ENCODE data around the gene DCUN1D1. TPM values are rescaled to one million over a fixed set of nuclear protein-coding genes. Genes with fewer than 3 reads are reported as not detected.

Gene DCUN1D1
- total RNA-seq, 1 experiment from 2014 or later: 71.7 TPM

DNA sequence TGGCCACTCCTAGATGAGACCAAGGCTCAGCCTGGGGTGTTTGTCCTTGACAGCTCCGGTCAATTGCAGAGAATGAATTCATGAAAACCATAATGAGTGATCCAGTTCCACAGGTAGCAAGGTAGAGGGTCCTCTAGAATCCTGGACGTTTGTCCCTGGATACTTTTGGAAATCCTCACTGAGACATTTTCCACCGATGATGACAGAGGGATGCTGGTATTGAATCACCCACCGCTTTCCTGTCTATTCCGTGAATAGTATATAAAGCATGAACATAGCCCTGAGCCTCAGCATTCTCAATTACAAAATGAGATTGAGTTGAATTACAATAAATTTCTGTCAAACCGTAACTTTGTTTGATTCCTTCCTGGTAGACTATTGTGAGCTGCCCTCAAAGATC, 5.7 kb upstream of the DCUN1D1 start:
- no peaks in the 10 kb centered on the region for H3K9me3 Mint-ChIP-seq
- Histone ChIP-seq H2BK20ac (ENCODE audit: low read depth, low read length, poor library complexity, severe bottlenecking) (no peak overlapping the region), H3K27me3 (ENCODE audit: insufficient read depth, low read length) (no peaks in the 10 kb centered on the region), H4K91ac (ENCODE audit: insufficient read length, low read depth, low read length) (no peak overlapping the region), H2BK12ac (ENCODE audit: insufficient read length, low read depth, low read length) (no peak overlapping the region), H3K23me2 (ENCODE audit: insufficient read length, low read depth, low read length, poor library complexity, severe bottlenecking) (no peaks in the 10 kb centered on the region), H3K27ac (ENCODE audit: insufficient read length, low read depth, low read length) (no peak overlapping the region), H4K20me1 (ENCODE audit: control insufficient read depth, insufficient read depth, insufficient read length) (no peaks in the 10 kb centered on the region), H3K79me1 (ENCODE audit: insufficient read depth, low read depth, low read length, poor library complexity, severe bottlenecking) (no peaks in the 10 kb centered on the region), H3K18ac (ENCODE audit: insufficient read length, low read depth, low read length) (no peak overlapping the region), H3K56ac (ENCODE audit: insufficient read length, low read depth, low read length) (no peak overlapping the region), H4K5ac (ENCODE audit: insufficient read length, low read depth, low read length) (no peak overlapping the region), H3K9me3 (ENCODE audit: control insufficient read depth, low read depth, low read length) (no peaks in the 10 kb centered on the region), H3K14ac (ENCODE audit: insufficient read depth, low read length) (no peak overlapping the region), H3K4me2 (ENCODE audit: insufficient read depth, insufficient read length, low read length) (no peak overlapping the region), H2BK5ac (ENCODE audit: insufficient read length, low read length) (no peak overlapping the region), H2BK15ac (ENCODE audit: low read depth, low read length) (no peak overlapping the region), H4K8ac (replicated peaks; ENCODE audit: insufficient read length, low read depth, low read length) (no peak overlapping the region), H3K23ac (ENCODE audit: insufficient read length, low read depth, low read length) (no peak overlapping the region), H3K9ac (ENCODE audit: extremely low read depth, insufficient read length, low read length) (no peak overlapping the region), H2BK120ac (ENCODE audit: low read depth, low read length, poor library complexity, severe bottlenecking) (no peak overlapping the region), H3K4me1 (ENCODE audit: insufficient read depth, low read length) (peaks cover 4% of the 10 kb centered on the region; the same call in 1 of the 2 replicates), H2AK5ac (ENCODE audit: insufficient read length, low read length) (no peak overlapping the region), H3K79me2 (ENCODE audit: insufficient read depth, low read length) (no peaks in the 10 kb centered on the region), H2AFZ (ENCODE audit: low read length) (no peak overlapping the region), H3K4ac (ENCODE audit: low read depth, low read length) (no peak overlapping the region), H3T11ph (ENCODE audit: low read length) (no peak overlapping the region)
- H3K4me1 Mint-ChIP-seq: peaks cover 0 to 5% of the 10 kb centered on the region in 2 experiments
- no peak for DNase-seq
- no peaks in the 10 kb centered on the region for H3K27me3 Mint-ChIP-seq (ENCODE audit: low read depth)
- no peak overlapping the region for H3K4me3 Mint-ChIP-seq
- TF ChIP-seq CTCF (conservative IDR thresholded peaks at IDR 0.05): no peak
- H3K36me3 Mint-ChIP-seq (ENCODE audit: insufficient read depth in 1 of 3, low read depth in 3 of 3): no peaks in the 10 kb centered on the region
- no peak overlapping the region for H3K27ac Mint-ChIP-seq
- WGBS (ENCODE audit: extremely low coverage, insufficient read length, low lambda C conversion rate): no CpG with 5 or more reads among the region's 6 CpGs
